SJCRH30 (cell line): ENCODE measurements around the gene ATP6V1G3. TPM values are rescaled to one million over a fixed set of nuclear protein-coding genes. Genes with fewer than 3 reads are reported as not detected.
"Not testable (repeated sequence)": the region's sequence is repeated elsewhere in the genome, so short reads cannot be mapped to it uniquely, and the experiment has no call there.

ENCODE experiments used
- DNase-seq, 2 experiments: peaks; one replicate each; pipeline ENCODE4 v3.0.0-alpha.2; 2015 to 2020
- H3K27ac ChIP-seq: fragments of 250-450 bp; sonication (Bioruptor Pico); 2 replicates; pipeline ENCODE4 v1.5.1; 2020; ENCODE audit warnings: mild to moderate bottlenecking, moderate library complexity
- H3K27me3 ChIP-seq: fragments of 250-450 bp; sonication (Bioruptor Pico); 2 replicates; pipeline ENCODE4 v1.5.1; 2020; ENCODE audit warnings: mild to moderate bottlenecking, moderate library complexity
- H3K36me3 ChIP-seq: fragments of 250-450 bp; sonication (Bioruptor Pico); 2 replicates; pipeline ENCODE4 v1.5.1; 2020; ENCODE audit warnings: mild to moderate bottlenecking, moderate library complexity
- H3K4me1 ChIP-seq: fragments of 250-450 bp; sonication (Bioruptor Pico); 2 replicates; pipeline ENCODE4 v1.5.1; 2020; ENCODE audit warnings: mild to moderate bottlenecking, moderate library complexity
- H3K4me3 ChIP-seq: fragments of 250-450 bp; sonication (Bioruptor Pico); 2 replicates; pipeline ENCODE4 v1.5.1; 2020; ENCODE audit warnings: mild to moderate bottlenecking, moderate library complexity
- H3K9me3 ChIP-seq: fragments of 250-450 bp; sonication (Bioruptor Pico); replicated peaks from 2 replicates; pipeline ENCODE4 v1.5.1; 2020; ENCODE audit warnings: mild to moderate bottlenecking, moderate library complexity
- total RNA-seq: library from RNA; depleted of rRNA; stranded (reverse); fragments of >200 nt; shearing (Covaris generic); gene quantifications from 2 replicates; pipeline ENCODE4 v1.2.3, GENCODE V29; 2014

ATP6V1G3 gene
- total RNA-seq, 1 experiment from 2014 or later: not detected

DNA sequence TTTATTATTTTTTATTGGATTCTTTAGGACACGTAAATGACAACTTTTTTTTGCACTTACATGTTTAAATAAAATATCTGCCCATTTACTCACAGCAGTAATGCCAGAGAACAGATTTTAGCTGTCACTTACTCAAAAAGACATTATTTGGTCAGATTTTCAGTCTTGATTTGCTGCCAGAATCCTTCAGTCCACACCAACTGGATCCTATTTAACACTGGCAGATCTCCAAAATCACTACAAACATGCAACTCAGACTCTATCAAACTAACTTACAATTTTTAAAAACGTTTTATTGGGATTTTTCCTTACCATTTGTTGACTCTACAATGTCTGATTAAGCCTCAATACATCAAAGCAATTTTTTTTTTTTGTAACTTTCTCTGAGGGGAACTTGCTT lies 11.1 kb downstream of the ATP6V1G3 start:
- H3K9me3 ChIP-seq: no peaks in the 10 kb centered on the region
- no peaks in the 10 kb centered on the region for H3K27me3 ChIP-seq
- no peaks in the 10 kb centered on the region for H3K36me3 ChIP-seq
- H3K4me3 ChIP-seq: no peak overlapping the region
- peaks cover 3% of the 10 kb centered on the region; the same call in 1 of the 2 replicates for H3K4me1 ChIP-seq
- peak in 1 of 2 experiments; percentile 7 for DNase-seq
- H3K27ac ChIP-seq: no peak overlapping the region

DNA sequence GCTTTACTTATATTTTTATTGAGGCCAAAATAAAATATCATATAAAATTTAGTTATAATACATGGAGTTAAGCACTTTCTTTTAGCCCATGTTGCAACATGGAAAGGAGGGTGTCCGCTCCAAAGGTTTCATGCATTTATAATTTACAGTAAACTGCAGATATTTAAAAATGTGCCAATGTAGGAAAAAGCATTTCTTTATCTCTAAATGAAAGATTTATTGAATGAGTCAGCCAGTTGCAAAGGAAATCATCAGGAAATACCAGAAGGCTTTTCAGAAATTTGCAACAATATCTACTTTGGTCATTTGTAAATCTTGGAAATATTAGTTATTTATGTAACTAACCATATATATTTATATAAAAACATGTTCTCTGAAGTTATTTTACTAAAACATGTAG lies 12.1 kb downstream of the ATP6V1G3 start:
- H3K27me3 ChIP-seq: no peaks in the 10 kb centered on the region
- no peaks in the 10 kb centered on the region for H3K9me3 ChIP-seq
- no peak for DNase-seq
- H3K4me3 ChIP-seq: no peak overlapping the region
- H3K27ac ChIP-seq: no peak overlapping the region
- no peaks in the 10 kb centered on the region for H3K36me3 ChIP-seq
- H3K4me1 ChIP-seq: peaks cover 3% of the 10 kb centered on the region; the same call in 1 of the 2 replicates

DNA sequence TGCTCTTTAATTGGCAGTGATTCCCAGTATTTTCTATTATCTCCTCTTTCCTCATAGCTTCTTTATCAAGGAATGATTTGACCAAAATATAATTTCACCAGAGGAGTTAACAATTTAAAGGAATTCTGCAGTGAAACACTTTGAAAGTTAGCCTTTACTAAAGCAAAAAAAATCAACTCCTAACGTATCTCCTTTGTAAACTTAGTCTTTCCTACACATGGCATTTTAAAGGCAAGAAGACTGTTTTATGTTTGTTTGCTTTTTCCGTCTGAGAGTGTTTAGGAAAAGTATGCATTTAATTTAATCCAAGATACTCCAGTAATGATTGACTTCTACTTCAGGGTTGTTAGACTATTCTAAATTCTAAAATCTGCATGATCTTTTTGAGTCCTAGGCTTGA lies 15.9 kb downstream of the ATP6V1G3 start:
- no peaks in the 10 kb centered on the region for H3K27me3 ChIP-seq
- no peak overlapping the region for H3K4me3 ChIP-seq
- no peaks in the 10 kb centered on the region for H3K4me1 ChIP-seq
- no peak overlapping the region for H3K27ac ChIP-seq
- no peaks in the 10 kb centered on the region for H3K36me3 ChIP-seq
- DNase-seq: no peak
- H3K9me3 ChIP-seq: no peaks in the 10 kb centered on the region

DNA sequence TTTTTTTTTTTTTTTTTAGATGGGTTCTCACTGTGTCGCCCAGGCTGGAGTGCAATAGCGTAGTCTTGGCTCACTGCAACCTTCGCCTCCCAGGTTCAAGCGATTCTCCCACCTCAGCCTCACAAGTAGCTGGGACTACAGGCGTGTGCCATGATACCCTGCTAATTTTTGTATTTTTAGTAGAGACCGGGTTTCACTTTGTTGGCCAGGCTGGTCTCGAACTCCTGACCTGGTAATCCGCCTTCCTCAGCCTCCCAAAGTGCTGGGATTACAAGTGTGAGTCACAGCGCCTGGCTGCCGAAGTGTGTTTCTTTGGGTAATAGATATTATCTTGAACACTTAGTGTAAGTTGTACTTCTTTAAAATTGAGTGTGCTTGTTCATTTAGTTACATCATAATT lies 16.4 kb downstream of the ATP6V1G3 start:
- H3K27me3 ChIP-seq, DNase-seq, H3K9me3 ChIP-seq, H3K36me3 ChIP-seq, H3K27ac ChIP-seq, H3K4me1 ChIP-seq, H3K4me3 ChIP-seq: not testable (repeated sequence)

DNA sequence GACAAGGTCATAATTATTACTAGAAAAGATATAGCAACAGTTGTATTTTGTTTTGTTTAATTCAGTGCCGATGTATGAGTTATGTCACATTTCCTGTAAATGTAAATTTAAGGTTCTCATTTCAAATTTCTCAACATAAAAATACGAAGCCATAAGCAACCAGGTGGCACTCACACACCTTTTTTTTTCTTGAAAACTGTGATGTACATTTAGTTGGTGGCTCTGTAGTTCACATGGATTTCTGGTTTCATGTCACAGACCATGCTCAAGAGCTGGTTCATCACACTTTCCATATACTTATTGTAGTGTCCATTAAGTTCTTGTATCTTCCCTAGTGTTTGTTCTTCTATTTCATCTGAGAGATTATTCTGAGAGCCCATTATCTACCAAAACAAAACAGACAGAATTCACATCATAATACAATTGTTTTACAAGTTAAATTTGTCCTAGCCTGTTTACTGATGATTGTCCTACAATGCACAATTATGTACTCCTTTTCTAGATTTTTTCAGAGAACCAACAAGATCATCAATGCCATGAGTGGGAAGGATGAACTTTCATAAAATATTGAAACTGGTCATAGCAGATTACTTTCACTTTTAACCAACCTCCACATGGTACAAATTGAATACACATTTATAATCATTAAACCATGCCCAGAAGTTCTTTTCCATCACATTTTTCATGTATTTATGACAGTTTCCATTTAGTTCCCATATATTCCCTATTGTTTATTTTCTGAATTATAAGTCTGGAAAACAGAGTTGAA lies 17.1 kb downstream of the ATP6V1G3 start:
- Histone ChIP-seq H3K9me3 (no peaks in the 10 kb centered on the region), H3K27me3 (no peaks in the 10 kb centered on the region), H3K36me3 (no peaks in the 10 kb centered on the region), H3K27ac (no peak overlapping the region), H3K4me3 (no peak overlapping the region), H3K4me1 (no peaks in the 10 kb centered on the region)
- DNase-seq: no peak

DNA sequence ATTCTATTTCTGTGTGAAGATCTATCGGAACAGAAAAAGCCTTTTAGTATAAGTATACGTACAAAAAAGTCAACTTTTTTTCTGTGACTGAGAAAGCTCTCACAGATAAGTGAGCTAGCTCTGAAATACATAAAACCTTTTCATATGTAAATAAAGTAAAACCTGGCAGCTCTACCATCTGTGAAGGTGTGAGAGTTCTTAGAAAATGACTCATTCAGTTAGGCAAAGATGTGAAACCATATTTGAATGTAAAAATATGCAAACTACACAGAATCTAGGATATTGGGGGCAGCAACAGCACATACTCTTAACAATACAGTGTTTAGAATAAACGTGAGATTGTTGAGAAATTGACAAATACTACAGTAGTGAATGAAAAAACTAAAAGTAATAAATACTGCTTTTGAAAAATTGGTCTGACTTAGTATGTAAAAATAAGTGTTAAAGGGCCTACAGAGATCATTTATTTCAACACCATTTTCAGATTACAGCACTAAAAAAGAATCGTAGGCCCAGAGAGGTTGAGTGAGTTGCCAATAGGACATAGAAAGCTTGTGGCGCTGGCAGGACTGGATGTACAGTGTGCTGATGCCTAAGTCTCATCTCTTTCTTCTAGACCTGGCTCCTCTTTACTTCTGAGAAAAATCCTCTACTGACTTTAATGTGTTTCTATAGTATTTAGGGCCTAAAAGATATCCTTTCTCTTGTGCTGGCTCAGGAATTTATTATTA lies 19.8 kb downstream of the ATP6V1G3 start:
- Histone ChIP-seq H3K27ac (no peak overlapping the region), H3K36me3 (no peaks in the 10 kb centered on the region), H3K9me3 (no peaks in the 10 kb centered on the region)

DNA sequence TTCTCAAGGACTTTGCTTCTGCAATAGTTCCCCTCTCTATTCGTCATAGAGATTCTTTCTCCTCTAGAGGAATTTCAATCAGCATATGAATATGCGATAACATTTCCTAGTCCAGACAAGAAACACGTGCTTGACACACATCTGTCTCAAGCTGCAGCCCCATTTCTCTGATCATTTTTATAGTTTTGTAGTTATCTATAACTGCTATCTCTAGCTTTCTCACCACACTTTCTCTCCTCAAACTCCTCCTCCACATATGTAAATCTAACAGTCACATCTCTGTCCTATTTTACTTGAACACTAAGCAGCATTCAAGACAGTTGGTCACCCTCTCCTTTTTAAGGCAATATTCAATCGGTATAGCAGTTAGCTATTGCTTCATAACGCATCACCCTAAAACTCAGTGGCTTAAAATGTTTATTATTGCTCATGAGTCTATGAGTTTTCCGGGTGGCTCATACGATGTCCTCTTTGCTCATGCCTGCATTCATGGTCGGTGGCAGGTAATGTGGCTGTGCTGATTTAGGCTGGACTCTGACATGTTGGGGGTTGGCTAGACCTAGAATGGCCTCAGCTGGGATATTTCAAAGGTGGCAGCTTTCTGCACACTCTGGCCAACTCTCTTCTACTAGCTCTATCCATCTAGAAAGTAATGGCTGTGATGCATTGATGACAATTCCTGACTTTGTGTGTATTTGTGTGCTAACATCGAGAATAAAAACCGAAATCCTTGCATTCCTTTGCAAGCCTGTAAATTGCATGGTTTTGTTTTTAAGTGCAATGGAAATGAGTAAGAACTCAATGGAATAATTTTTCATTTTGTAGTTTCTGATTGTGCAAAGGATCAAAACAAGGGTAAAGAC lies 20.6 kb downstream of the ATP6V1G3 start:
- H3K36me3 ChIP-seq: no peaks in the 10 kb centered on the region
- H3K27ac ChIP-seq: no peak overlapping the region
- no peaks in the 10 kb centered on the region for H3K9me3 ChIP-seq
- DNase-seq: no peak
- no peak overlapping the region for H3K4me3 ChIP-seq
- no peaks in the 10 kb centered on the region for H3K4me1 ChIP-seq
- H3K27me3 ChIP-seq: no peaks in the 10 kb centered on the region

More for the DNA sequence above, 19.8 kb downstream of the ATP6V1G3 start:
- Histone ChIP-seq H3K27me3 (no peaks in the 10 kb centered on the region), H3K4me1 (no peaks in the 10 kb centered on the region), H3K4me3 (no peak overlapping the region)
- no peak for DNase-seq

DNA sequence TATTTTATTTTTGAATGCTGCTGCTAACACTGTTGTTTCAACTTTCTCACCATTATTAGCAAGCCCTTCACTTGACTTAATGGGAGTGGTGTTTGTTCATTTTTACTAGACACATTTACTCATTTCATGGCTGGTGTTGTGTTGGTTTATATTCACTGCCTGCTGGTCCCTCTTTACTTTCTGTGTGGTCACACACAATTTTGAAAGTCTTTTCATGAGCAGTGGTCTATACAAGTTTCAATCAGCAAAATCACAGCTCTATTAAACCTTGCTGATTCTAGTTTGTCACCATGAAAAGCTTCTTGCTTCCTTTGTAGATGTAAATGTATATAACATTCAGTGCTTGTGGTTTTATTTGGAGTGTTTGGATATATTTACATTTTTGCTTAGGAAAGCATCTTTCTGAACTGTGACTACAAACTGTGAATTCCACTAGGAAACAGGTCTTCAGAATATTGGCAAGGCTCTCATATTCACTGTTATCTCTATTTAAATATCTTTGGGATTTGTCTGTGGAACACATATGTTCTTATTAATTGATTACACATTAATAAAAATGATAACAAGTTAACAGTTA lies 22.8 kb downstream of the ATP6V1G3 start:
- H3K27me3 ChIP-seq: no peaks in the 10 kb centered on the region
- H3K4me1 ChIP-seq: no peaks in the 10 kb centered on the region
- no peak overlapping the region for H3K27ac ChIP-seq
- H3K36me3 ChIP-seq: no peaks in the 10 kb centered on the region
- H3K9me3 ChIP-seq: no peaks in the 10 kb centered on the region
- DNase-seq: no peak
- H3K4me3 ChIP-seq: no peak overlapping the region

DNA sequence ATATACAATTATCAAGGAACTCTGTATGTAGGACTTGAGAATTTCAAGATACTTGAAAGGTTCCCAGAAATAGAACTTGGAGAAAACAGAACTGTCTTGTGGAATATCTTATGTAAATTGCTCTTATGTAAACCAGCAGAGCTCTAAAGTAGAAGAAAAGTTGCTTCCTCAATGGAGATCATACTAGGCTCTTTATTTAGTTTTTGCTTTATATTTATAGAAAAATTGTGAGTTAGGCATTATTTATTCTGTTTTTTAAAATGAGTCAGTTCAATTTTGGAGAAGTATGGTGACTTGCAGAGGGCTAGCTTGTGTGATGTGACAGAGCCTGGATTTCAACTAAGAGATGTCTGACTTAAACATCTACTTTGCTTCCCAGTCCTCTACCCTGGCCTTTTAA lies 40.4 kb downstream of the ATP6V1G3 start:
- H3K27ac ChIP-seq: peak overlapping the region; percentile 26; the same call in 1 of the 2 replicates
- no peak for DNase-seq

DNA sequence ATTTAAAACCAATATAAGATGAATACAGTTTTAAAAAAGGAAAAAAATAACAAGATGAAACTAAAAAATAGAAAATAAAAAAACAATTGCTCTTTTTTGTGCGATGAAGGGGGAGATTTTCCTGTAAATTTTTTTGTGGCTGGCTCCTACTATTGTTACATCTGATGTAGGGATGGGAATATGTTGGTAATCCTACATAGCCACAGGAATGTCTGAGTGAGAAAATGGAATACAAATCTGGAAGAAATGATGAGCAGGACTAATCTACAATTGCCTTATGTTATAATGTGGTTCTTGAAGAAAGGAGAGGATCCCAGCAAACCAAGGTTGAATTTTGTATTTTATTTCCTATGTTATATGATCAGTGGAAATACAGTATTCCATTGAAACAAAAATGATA lies 40.9 kb downstream of the ATP6V1G3 start:
- Histone ChIP-seq H3K4me3 (no peak overlapping the region), H3K27ac (peak overlapping the region; percentile 26; the same call in 1 of the 2 replicates), H3K4me1 (peaks cover 13% of the 10 kb centered on the region), H3K27me3 (no peaks in the 10 kb centered on the region), H3K36me3 (no peaks in the 10 kb centered on the region), H3K9me3 (no peaks in the 10 kb centered on the region; the same call in 1 of the 2 replicates)
- DNase-seq: peak in 1 of 2 experiments; percentile 32

More for the DNA sequence above, 40.4 kb downstream of the ATP6V1G3 start:
- H3K4me3 ChIP-seq: no peak overlapping the region
- H3K9me3 ChIP-seq: no peaks in the 10 kb centered on the region; the same call in 1 of the 2 replicates
- no peaks in the 10 kb centered on the region for H3K36me3 ChIP-seq
- H3K27me3 ChIP-seq: no peaks in the 10 kb centered on the region
- H3K4me1 ChIP-seq: peaks cover 13% of the 10 kb centered on the region

DNA sequence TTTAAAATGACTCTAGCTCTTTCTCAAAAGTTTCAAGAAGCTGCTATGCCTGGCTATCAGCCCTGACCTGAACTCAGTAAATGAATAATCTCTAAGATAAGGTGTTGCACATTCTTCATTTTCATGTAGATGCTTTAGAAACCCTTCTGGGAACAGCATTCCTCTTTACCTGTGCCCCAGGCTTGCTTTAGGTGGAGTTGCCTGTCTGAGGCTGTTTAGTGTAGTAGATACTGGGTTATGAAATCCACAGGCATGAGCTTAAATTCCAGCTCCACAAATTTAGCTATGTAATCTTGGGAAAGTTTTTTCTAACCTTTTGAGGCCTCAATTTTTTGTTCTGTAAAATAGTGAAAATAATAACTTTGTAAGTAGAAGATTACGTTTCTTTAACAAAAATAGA lies 41.6 kb downstream of the ATP6V1G3 start:
- H3K4me3 ChIP-seq: no peak overlapping the region
- H3K4me1 ChIP-seq: peaks cover 13% of the 10 kb centered on the region
- H3K36me3 ChIP-seq: no peaks in the 10 kb centered on the region
- H3K27ac ChIP-seq: no peak overlapping the region
- H3K27me3 ChIP-seq: no peaks in the 10 kb centered on the region
- no peak for DNase-seq
- no peaks in the 10 kb centered on the region; the same call in 1 of the 2 replicates for H3K9me3 ChIP-seq

DNA sequence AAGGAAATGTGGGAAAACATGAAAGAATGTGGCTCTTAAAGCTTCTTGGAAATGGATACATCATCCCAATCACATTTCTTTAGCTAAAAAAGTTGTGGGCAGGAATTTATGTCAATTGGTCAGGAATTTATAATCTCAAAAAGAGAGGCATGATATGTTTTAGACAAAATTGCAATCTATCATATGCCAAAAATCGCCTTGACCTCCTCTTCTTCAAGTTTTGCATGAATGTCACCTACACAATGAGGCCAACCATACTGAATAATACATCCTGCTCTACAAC lies 42.4 kb downstream of the ATP6V1G3 start:
- peaks cover 13% of the 10 kb centered on the region for H3K4me1 ChIP-seq
- H3K27ac ChIP-seq: no peak overlapping the region
- no peaks in the 10 kb centered on the region for H3K27me3 ChIP-seq

DNA sequence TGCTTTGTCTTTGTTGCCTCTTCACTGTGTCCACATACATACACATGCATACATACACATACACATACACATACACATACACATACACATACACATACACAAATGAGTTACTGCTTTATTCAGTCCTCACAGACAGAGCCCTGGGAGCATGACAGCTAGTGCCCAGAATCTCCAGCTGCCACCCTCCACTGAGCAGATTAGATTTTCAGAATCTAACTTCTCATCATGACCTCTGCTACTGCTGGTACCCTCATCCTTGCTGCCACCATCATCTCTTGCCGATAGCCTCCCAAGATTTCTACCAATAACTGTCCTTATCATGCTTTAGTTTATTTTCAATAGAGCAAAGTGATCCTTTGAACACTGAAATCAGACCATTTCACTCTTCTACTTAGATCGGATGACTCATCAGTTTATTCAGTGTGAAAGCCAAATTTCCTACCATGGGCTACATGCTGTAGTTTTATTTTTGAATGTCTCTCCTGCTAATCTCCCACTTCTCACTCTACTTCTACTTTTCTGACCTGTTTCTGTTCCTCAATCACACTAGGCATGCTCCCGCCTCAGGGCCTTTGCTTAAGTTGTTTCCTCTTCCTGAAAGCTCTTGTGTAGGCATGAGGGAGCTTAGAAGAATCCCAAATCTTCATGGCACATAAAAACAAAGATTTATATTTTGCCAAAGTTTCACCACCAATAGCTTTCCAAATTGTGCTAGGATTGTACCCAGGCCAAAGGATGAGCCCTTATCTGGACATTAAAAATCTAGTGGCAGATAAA lies 43.0 kb downstream of the ATP6V1G3 start:
- no peak overlapping the region for H3K27ac ChIP-seq
- no peak overlapping the region for H3K4me3 ChIP-seq
- no peaks in the 10 kb centered on the region for H3K27me3 ChIP-seq
- no peaks in the 10 kb centered on the region for H3K36me3 ChIP-seq
- H3K9me3 ChIP-seq: no peaks in the 10 kb centered on the region
- DNase-seq: no peak
- H3K4me1 ChIP-seq: peaks cover 13% of the 10 kb centered on the region

More for the DNA sequence above, 42.4 kb downstream of the ATP6V1G3 start:
- DNase-seq: no peak
- Histone ChIP-seq H3K36me3 (no peaks in the 10 kb centered on the region), H3K4me3 (no peak overlapping the region), H3K9me3 (no peaks in the 10 kb centered on the region)
